Omental fat pad (tissue), 4 donors: ENCODE results near the gene COL27A1. TPM values are rescaled to one million over a fixed set of nuclear protein-coding genes. Genes with fewer than 3 reads are reported as not detected.

Experiments
- ATAC-seq: fragments of 150-250 bp; one replicate; pipeline ENCODE4 v1.9.1; 2016; ENCODE audit warnings: mild to moderate bottlenecking, moderate library complexity; ENCODE audit not compliant: low FRiP score
- DNase-seq: peaks from one replicate; pipeline ENCODE4 v3.0.0-alpha.2; 2019; ENCODE audit warnings: low spot score
- total RNA-seq, 4 donors: library from RNA; depleted of rRNA; stranded (reverse); fragments of >200 nt; gene quantifications; one replicate each; pipeline ENCODE4 v1.1.0, GENCODE V29; 2016
- TF ChIP-seq, protein P1 (sequence below), 3 donors: fragments of 450-650 bp; IDR thresholded peaks; one replicate each; pipeline ENCODE4 v1.5.1; 2016 to 2017; ENCODE audit warnings: antibody characterized with exemption in 3 of 3, mild to moderate bottlenecking in 3 of 3, moderate library complexity in 2 of 3

COL27A1 gene
- total RNA-seq, 4 donors from 2014 or later = 4.9 to 78.9 (median 10.1) TPM

- TF ChIP-seq, protein P1, sequence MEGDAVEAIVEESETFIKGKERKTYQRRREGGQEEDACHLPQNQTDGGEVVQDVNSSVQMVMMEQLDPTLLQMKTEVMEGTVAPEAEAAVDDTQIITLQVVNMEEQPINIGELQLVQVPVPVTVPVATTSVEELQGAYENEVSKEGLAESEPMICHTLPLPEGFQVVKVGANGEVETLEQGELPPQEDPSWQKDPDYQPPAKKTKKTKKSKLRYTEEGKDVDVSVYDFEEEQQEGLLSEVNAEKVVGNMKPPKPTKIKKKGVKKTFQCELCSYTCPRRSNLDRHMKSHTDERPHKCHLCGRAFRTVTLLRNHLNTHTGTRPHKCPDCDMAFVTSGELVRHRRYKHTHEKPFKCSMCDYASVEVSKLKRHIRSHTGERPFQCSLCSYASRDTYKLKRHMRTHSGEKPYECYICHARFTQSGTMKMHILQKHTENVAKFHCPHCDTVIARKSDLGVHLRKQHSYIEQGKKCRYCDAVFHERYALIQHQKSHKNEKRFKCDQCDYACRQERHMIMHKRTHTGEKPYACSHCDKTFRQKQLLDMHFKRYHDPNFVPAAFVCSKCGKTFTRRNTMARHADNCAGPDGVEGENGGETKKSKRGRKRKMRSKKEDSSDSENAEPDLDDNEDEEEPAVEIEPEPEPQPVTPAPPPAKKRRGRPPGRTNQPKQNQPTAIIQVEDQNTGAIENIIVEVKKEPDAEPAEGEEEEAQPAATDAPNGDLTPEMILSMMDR (IDR thresholded peaks at IDR 0.05) = no peak
- peak; percentile 42 for ATAC-seq
- DNase-seq = peak; percentile 58
Measured at GRCh38 chr9:114112778-114113584, 42.4 kb upstream of the COL27A1 start.

- DNase-seq (no peak), ATAC-seq (no peak)
- TF ChIP-seq, protein P1 (IDR thresholded peaks at IDR 0.05) = no peak
Measured at GRCh38 chr9:114114364-114114763, 41.0 kb upstream of the COL27A1 start.

GRCh38 chr9:114115654-114116125 is 39.6 kb upstream of the COL27A1 start:
- DNase-seq = no peak
- ATAC-seq = no peak

DNA sequence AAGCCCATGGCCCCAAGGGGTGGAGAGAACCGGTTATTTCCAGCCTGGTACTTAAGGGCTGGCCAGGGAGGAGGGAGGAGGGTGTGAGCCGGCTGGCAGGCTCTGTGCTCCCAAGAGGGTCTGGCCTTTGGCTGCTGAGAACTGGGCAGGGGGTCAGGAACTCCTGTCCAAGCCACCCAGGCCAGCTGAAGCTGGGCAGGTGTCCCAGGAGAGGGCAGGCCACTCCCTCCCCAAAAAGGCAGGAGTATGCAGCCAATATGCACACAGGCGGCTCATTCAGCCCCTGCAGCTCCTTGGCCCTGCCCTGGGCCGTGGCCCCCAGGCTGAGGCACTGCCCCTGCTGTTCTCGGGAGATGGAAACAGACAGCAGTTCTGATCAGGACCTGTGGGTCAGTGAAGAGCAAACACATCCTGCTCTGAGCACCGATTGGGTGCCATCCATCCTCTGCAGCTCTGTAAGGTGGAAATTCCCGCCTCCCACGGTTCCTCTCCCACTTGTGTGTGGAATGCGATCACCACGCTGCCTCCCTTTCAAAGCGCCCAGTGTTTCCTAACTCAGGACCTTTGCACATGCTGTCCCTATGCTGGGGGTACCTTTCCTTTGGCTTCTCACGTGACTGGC is 39.1 kb upstream of the COL27A1 start:
- TF ChIP-seq, protein P1 (IDR thresholded peaks at IDR 0.05) = no peak
- DNase-seq (no peak), ATAC-seq (no peak)

More at GRCh38 chr9:114115654-114116125, 39.6 kb upstream of the COL27A1 start:
- TF ChIP-seq, protein P1 (IDR thresholded peaks at IDR 0.05) = no peak

- ATAC-seq (no peak), DNase-seq (no peak)
- TF ChIP-seq, protein P1 (IDR thresholded peaks at IDR 0.05) = no peak
Measured at GRCh38 chr9:114117614-114117995, 37.7 kb upstream of the COL27A1 start.

DNA sequence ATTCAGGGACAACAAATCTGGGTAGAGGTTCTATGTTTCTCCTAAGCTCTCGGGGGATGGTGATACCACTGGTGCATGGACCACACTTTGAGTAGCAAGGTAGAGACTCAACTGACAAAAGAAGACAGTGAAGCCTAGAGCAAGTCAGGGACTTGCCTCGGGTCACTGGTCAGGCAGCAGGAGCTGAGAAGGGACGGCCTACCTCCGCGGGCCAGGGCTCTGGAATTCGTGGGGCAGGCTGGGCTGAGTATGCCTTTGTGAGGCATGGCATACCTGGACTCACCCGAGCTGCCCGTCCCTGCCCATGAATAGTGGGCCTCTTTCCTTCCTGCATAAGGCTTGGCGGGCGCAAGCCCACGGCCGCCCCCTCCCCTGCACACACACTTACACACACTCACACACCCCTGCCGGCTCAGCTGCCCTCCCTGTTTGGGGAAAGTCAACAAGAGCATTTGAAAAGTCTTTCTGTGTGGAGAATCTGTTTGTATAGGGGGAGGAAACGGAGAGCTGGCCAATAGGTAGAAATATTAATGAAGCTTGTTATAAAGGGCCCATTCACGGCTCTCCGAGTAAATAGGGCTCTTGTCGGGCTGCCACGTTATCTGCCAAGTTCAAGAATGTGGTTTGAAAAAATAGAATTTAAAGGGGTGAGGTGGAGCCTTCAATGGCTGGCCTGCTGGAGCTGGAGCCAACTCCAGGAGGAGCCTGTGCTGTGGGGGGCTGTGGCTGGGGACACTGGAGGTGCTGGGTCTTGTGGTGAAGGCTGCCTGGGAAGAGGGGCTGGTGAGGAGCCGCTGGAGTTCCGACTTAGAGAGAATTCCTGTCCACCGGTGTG is 37.1 kb upstream of the COL27A1 start:
- DNase-seq (no peak), ATAC-seq (no peak)
- TF ChIP-seq, protein P1 (IDR thresholded peaks at IDR 0.05) = no peak
